ENCODE data around the gene ANXA2. TPM values are rescaled to one million over a fixed set of nuclear protein-coding genes. Genes with fewer than 3 reads are reported as not detected.
A peak's percentile ranks its signal among the peaks of the same experiment; 100 is the strongest.

The ANXA2 gene
- total RNA-seq, 1 experiment from 2014 or later: 656 TPM

- no peaks in the 10 kb centered on the region; the same call in 1 of the 2 replicates for H3K36me3 ChIP-seq (replicated peaks; ENCODE audit: control insufficient read depth, insufficient read depth, low read length)
- no peaks in the 10 kb centered on the region for H3K27me3 ChIP-seq (ENCODE audit: control insufficient read depth, insufficient read depth, low read length)
- DNase-seq: no peak
- H3K4me3 ChIP-seq (ENCODE audit: insufficient read depth, low read depth, low read length): no peak overlapping the region
Measured at GRCh38 chr15:60399931-60400330, 2.1 kb upstream of the ANXA2 start.

- no peaks in the 10 kb centered on the region; the same call in 1 of the 2 replicates for H3K36me3 ChIP-seq (replicated peaks; ENCODE audit: control insufficient read depth, insufficient read depth, low read length)
- DNase-seq: no peak
- no peaks in the 10 kb centered on the region for H3K27me3 ChIP-seq (ENCODE audit: control insufficient read depth, insufficient read depth, low read length)
- H3K4me3 ChIP-seq (ENCODE audit: insufficient read depth, low read depth, low read length): peak overlapping the region; percentile 74
Measured at GRCh38 chr15:60399246-60399915, 1.6 kb upstream of the ANXA2 start.

- Histone ChIP-seq H3K27me3 (ENCODE audit: control insufficient read depth, insufficient read depth, low read length) (no peaks in the 10 kb centered on the region), H3K36me3 (replicated peaks; ENCODE audit: control insufficient read depth, insufficient read depth, low read length) (no peaks in the 10 kb centered on the region; the same call in 1 of the 2 replicates), H3K4me3 (ENCODE audit: insufficient read depth, low read depth, low read length) (peak overlapping the region; percentile 74)
- peak; percentile 82 for DNase-seq
Measured at GRCh38 chr15:60396958-60397771, 621 bp downstream of the ANXA2 start.

- no peaks in the 10 kb centered on the region for H3K27me3 ChIP-seq (ENCODE audit: control insufficient read depth, insufficient read depth, low read length)
- H3K4me3 ChIP-seq (ENCODE audit: insufficient read depth, low read depth, low read length): peak overlapping the region; percentile 74
- no peaks in the 10 kb centered on the region; the same call in 1 of the 2 replicates for H3K36me3 ChIP-seq (replicated peaks; ENCODE audit: control insufficient read depth, insufficient read depth, low read length)
- DNase-seq: no peak
Measured at GRCh38 chr15:60396560-60396957, 1.2 kb downstream of the ANXA2 start.

GRCh38 chr15:60396100-60396499 is 1.7 kb downstream of the ANXA2 start:
- no peak for DNase-seq
- Histone ChIP-seq H3K36me3 (replicated peaks; ENCODE audit: control insufficient read depth, insufficient read depth, low read length) (no peaks in the 10 kb centered on the region; the same call in 1 of the 2 replicates), H3K4me3 (ENCODE audit: insufficient read depth, low read depth, low read length) (no peak overlapping the region), H3K27me3 (ENCODE audit: control insufficient read depth, insufficient read depth, low read length) (no peaks in the 10 kb centered on the region)

GRCh38 chr15:60395276-60396011 is 2.3 kb downstream of the ANXA2 start:
- Histone ChIP-seq H3K36me3 (replicated peaks; ENCODE audit: control insufficient read depth, insufficient read depth, low read length) (no peaks in the 10 kb centered on the region; the same call in 1 of the 2 replicates), H3K4me3 (ENCODE audit: insufficient read depth, low read depth, low read length) (no peak overlapping the region), H3K27me3 (ENCODE audit: control insufficient read depth, insufficient read depth, low read length) (no peaks in the 10 kb centered on the region)
- no peak for DNase-seq

- DNase-seq: no peak
- Histone ChIP-seq H3K36me3 (replicated peaks; ENCODE audit: control insufficient read depth, insufficient read depth, low read length) (no peaks in the 10 kb centered on the region; the same call in 1 of the 2 replicates), H3K27me3 (ENCODE audit: control insufficient read depth, insufficient read depth, low read length) (no peaks in the 10 kb centered on the region), H3K4me3 (ENCODE audit: insufficient read depth, low read depth, low read length) (no peak overlapping the region)
Measured at GRCh38 chr15:60394689-60395097, 3.1 kb downstream of the ANXA2 start.

- no peak overlapping the region for H3K4me3 ChIP-seq (ENCODE audit: insufficient read depth, low read depth, low read length)
- DNase-seq: no peak
- no peaks in the 10 kb centered on the region; the same call in 1 of the 2 replicates for H3K36me3 ChIP-seq (replicated peaks; ENCODE audit: control insufficient read depth, insufficient read depth, low read length)
- no peaks in the 10 kb centered on the region for H3K27me3 ChIP-seq (ENCODE audit: control insufficient read depth, insufficient read depth, low read length)
Measured at GRCh38 chr15:60392986-60393790, 4.6 kb downstream of the ANXA2 start.

GRCh38 chr15:60392601-60392985 is 5.2 kb downstream of the ANXA2 start:
- Histone ChIP-seq H3K4me3 (ENCODE audit: insufficient read depth, low read depth, low read length) (no peak overlapping the region), H3K27me3 (ENCODE audit: control insufficient read depth, insufficient read depth, low read length) (no peaks in the 10 kb centered on the region)
- DNase-seq: no peak

GRCh38 chr15:60391722-60392315 is 6.0 kb downstream of the ANXA2 start:
- H3K4me3 ChIP-seq (ENCODE audit: insufficient read depth, low read depth, low read length): no peak overlapping the region
- H3K27me3 ChIP-seq (ENCODE audit: control insufficient read depth, insufficient read depth, low read length): no peaks in the 10 kb centered on the region
- DNase-seq: no peak
- H3K36me3 ChIP-seq (replicated peaks; ENCODE audit: control insufficient read depth, insufficient read depth, low read length): no peaks in the 10 kb centered on the region; the same call in 1 of the 2 replicates

More at GRCh38 chr15:60392601-60392985, 5.2 kb downstream of the ANXA2 start:
- no peaks in the 10 kb centered on the region; the same call in 1 of the 2 replicates for H3K36me3 ChIP-seq (replicated peaks; ENCODE audit: control insufficient read depth, insufficient read depth, low read length)

GRCh38 chr15:60390871-60391501 is 6.8 kb downstream of the ANXA2 start:
- Histone ChIP-seq H3K27me3 (ENCODE audit: control insufficient read depth, insufficient read depth, low read length) (no peaks in the 10 kb centered on the region), H3K4me3 (ENCODE audit: insufficient read depth, low read depth, low read length) (no peak overlapping the region), H3K36me3 (replicated peaks; ENCODE audit: control insufficient read depth, insufficient read depth, low read length) (no peaks in the 10 kb centered on the region; the same call in 1 of the 2 replicates)
- no peak for DNase-seq

GRCh38 chr15:60390231-60390630 is 7.6 kb downstream of the ANXA2 start:
- no peak overlapping the region for H3K4me3 ChIP-seq (ENCODE audit: insufficient read depth, low read depth, low read length)
- DNase-seq: no peak
- no peaks in the 10 kb centered on the region for H3K27me3 ChIP-seq (ENCODE audit: control insufficient read depth, insufficient read depth, low read length)
- no peaks in the 10 kb centered on the region for H3K36me3 ChIP-seq (replicated peaks; ENCODE audit: control insufficient read depth, insufficient read depth, low read length)

Measured in H7 (cell line).